B cell (primary cell): ENCODE data around the gene TMEM185B.

ENCODE experiments used
- CTCF ChIP-seq: fragments of 200-600 bp; IDR thresholded peaks from one replicate; pipeline ENCODE4 v1.8.0; 2022; ENCODE audit warnings: antibody characterized with exemption, mild to moderate bottlenecking
- EZH2 ChIP-seq: IDR thresholded peaks from 2 replicates; pipeline ENCODE4 v1.6.1; 2012; ENCODE audit warnings: borderline replicate concordance, low read depth, mild to moderate bottlenecking, moderate library complexity, low read length; ENCODE audit not compliant: insufficient read depth, poor library complexity, severe bottlenecking

GRCh38 chr2:120240901-120241429, 17.8 kb upstream of the TMEM185B start:
- TF ChIP-seq CTCF (no peak), EZH2 (no peak)
